GM12878 (cell line): ENCODE measurements around the gene CRYL1. TPM values are rescaled to one million over a fixed set of nuclear protein-coding genes. Genes with fewer than 3 reads are reported as not detected.

Source experiments
- ATAC-seq: fragments of 200-7000 bp; cut with Tn5 transposase; 3 replicates; pipeline ENCODE4 v1.9.1; 2020; ENCODE audit warnings: mild to moderate bottlenecking, moderate library complexity
- BruUV-seq: library from RNA; stranded (reverse); fragments of 400-500 nt; replicated peaks from 2 replicates; lab custom pipeline; 2021; lab: Mats Ljungman, UMichigan
- CTCF ChIA-PET: fragments of 300-600 bp; sonication (Branson Sonifier 250); formaldehyde crosslinking; extraction: SDS; loops from one replicate; lab custom pipeline; 2021; ENCODE audit warnings: inconsistent platforms; lab: Yijun Ruan, JAX
- POLR2A ChIA-PET: fragments of 350-600 bp; formaldehyde crosslinking; extraction: SDS; loops from one replicate; lab custom pipeline; 2021; ENCODE audit warnings: inconsistent platforms; lab: Charles Lee
- RAD21 ChIA-PET: fragments of 300-600 bp; sonication (Branson Sonifier 250); formaldehyde crosslinking; loops from one replicate; lab custom pipeline; 2023; ENCODE audit warnings: antibody characterized with exemption; ENCODE audit not compliant: unreplicated experiment; lab: Charles Lee
- SMC1A ChIA-PET: fragments of 300-600 bp; sonication (Branson Sonifier 250); formaldehyde crosslinking; loops from one replicate; lab custom pipeline; 2023; ENCODE audit not compliant: unreplicated experiment, uncharacterized antibody; lab: Charles Lee
- DNase-seq: peaks from one replicate; pipeline ENCODE4 v3.0.0-alpha.2; 2011; ENCODE audit warnings: low read depth, low spot score
- FAIRE-seq: peaks from 3 replicates; lab custom pipeline; 2011; peaks lifted over from hg19 to GRCh38; lab: Jason Lieb, UNC
- H2AFZ ChIP-seq: 2 replicates; pipeline ENCODE4 v1.6.0; 2011; ENCODE audit warnings: low read depth, low read length, control low read depth; ENCODE audit not compliant: control insufficient read depth
- H3K27ac ChIP-seq: 2 replicates; pipeline ENCODE4 v1.5.1; 2011; ENCODE audit warnings: control low read depth; ENCODE audit not compliant: control insufficient read depth, insufficient read depth
- H3K27me3 ChIP-seq, 2 experiments: replicated peaks in 1 of 2; 2 replicates each; pipeline versions ENCODE4 v1.6.0 to v1.6.1; 2011; ENCODE audit warnings: low read length in 1 of 2; ENCODE audit not compliant: control insufficient read depth in 2 of 2, insufficient read depth in 2 of 2
- H3K36me3 ChIP-seq, 2 experiments: 2 replicates each; pipeline ENCODE4 v1.5.1; 2011; ENCODE audit warnings: low read length in 1 of 2; ENCODE audit not compliant: control insufficient read depth in 2 of 2, insufficient read depth in 2 of 2
- H3K4me1 ChIP-seq: 2 replicates; pipeline ENCODE4 v1.6.1; 2011; ENCODE audit warnings: mild to moderate bottlenecking, low read length, moderate library complexity, mixed read lengths; ENCODE audit not compliant: control insufficient read depth, insufficient read depth
- H3K4me2 ChIP-seq: 2 replicates; pipeline ENCODE4 v1.6.0; 2011; ENCODE audit warnings: control low read depth; ENCODE audit not compliant: control insufficient read depth, insufficient read depth
- H3K4me3 ChIP-seq: fragments of 200-600 bp; sonication (generic); 2 replicates; pipeline ENCODE4 v1.5.1; 2016
- H3K79me2 ChIP-seq: 2 replicates; pipeline ENCODE4 v1.6.0; 2011; ENCODE audit warnings: low read length; ENCODE audit not compliant: control insufficient read depth, insufficient read depth
- H3K9ac ChIP-seq: 2 replicates; pipeline ENCODE4 v1.8.0; 2011; ENCODE audit warnings: low read length, control low read depth, mixed read lengths; ENCODE audit not compliant: control insufficient read depth, insufficient read depth
- H3K9me3 ChIP-seq: replicated peaks from 3 replicates; pipeline ENCODE4 v1.5.1; 2011; ENCODE audit warnings: mild to moderate bottlenecking, low read length; ENCODE audit not compliant: control insufficient read depth, insufficient read depth
- H4K20me1 ChIP-seq: 2 replicates; pipeline ENCODE4 v1.6.0; 2011; ENCODE audit not compliant: control insufficient read depth, insufficient read depth
- MYB ChIP-seq: fragments of 150-350 bp; IDR thresholded peaks from 2 replicates; pipeline ENCODE4 v1.6.1; 2014; ENCODE audit warnings: mild to moderate bottlenecking, low read depth, low read length, borderline replicate concordance
- PAX5 ChIP-seq: IDR thresholded peaks from 2 replicates; pipeline ENCODE4 v1.6.1; 2011; ENCODE audit warnings: low read depth, low read length, borderline replicate concordance
- RCOR1 ChIP-seq: conservative IDR thresholded peaks from 2 replicates; pipeline ENCODE4 v1.6.1; 2012; ENCODE audit warnings: low read depth, low read length, improper control_type of control experiment
- RUNX3 ChIP-seq: IDR thresholded peaks from 2 replicates; pipeline ENCODE4 v1.6.1; 2012; ENCODE audit warnings: low read length, inconsistent platforms
- SREBF1 ChIP-seq: IDR thresholded peaks from 2 replicates; pipeline ENCODE4 v1.6.1; 2012; ENCODE audit warnings: mild to moderate bottlenecking, low read length
- TCF3 ChIP-seq: IDR thresholded peaks from 2 replicates; pipeline ENCODE4 v1.6.1; 2012; ENCODE audit warnings: low read depth, mild to moderate bottlenecking, low read length, borderline replicate concordance; ENCODE audit not compliant: insufficient read depth
- WGBS: methylation state at CpG from one replicate; pipeline ENCODE4 v1.1.6; 2016; ENCODE audit warnings: low lambda C conversion rate; ENCODE audit not compliant: insufficient replicate concordance, insufficient coverage; ENCODE audit errors: missing lambda C conversion rate; 5-methylcytosine and 5-hydroxymethylcytosine counted together
- in situ Hi-C: fragments of 300-500 bp; cut with MboI; formaldehyde crosslinking; loops from 9 replicates; pipeline ENCODE4 v1.14.3; 2018; ENCODE audit warnings: mixed read lengths
- intact Hi-C: fragments of 100-400 bp; cut with micrococcal nuclease; formaldehyde crosslinking; loops from one replicate; pipeline ENCODE4 v1.14.2; 2022; ENCODE audit not compliant: unreplicated experiment
- polyA plus RNA-seq, 11 experiments: library from polyadenylated mRNA; depleted of rRNA in 4 of 11; unstranded in 6 of 11; stranded (reverse) in 5 of 11; fragments of >200 nt; fragmentation: Nextera tagmentation in 4 of 11; fragmentation: Illumina TruSeq in 1 of 11; extraction: Ambion mirVana in 4 of 11; extraction: Trizol in 1 of 11; gene quantifications; 1 replicate in 1 of 11; 2 replicates in 10 of 11; pipeline versions ENCODE4 v1.2.1 to v1.2.3, GENCODE V29; 2011 to 2016; ENCODE audit warnings: inconsistent platforms in 2 of 11, missing spikeins in 2 of 11, low read depth in 1 of 11
- total RNA-seq, 4 experiments: library from RNA; depleted of rRNA in 3 of 4; stranded (reverse); fragments of >200 nt in 3 of 4; fragmentation: Illumina TruSeq in 1 of 4; extraction: Trizol in 1 of 4; gene quantifications; 2 replicates each; pipeline versions ENCODE4 v1.2.1 to v1.2.3, GENCODE V29; 2013 to 2021
- TF ChIP-seq, protein P1 (sequence below): fragments of 450-650 bp; IDR thresholded peaks from 2 replicates; pipeline ENCODE4 v1.6.1; 2017; ENCODE audit warnings: mild to moderate bottlenecking
- TF ChIP-seq, protein P2 (sequence below): fragments of 450-650 bp; IDR thresholded peaks from 2 replicates; pipeline ENCODE4 v1.6.1; 2016; ENCODE audit warnings: mild to moderate bottlenecking

The CRYL1 gene
- total and polyA plus RNA-seq, 10 of the 15 experiments (the other 5 are each of a cell fraction or from before 2014, with no cell fraction given) = 5.5 to 36.7 (median 12.2) TPM

GRCh38 chr13:20416223-20416745, 109.4 kb downstream of the CRYL1 start:
- ChIA-PET CTCF (no interaction called here), POLR2A (no interaction called here), SMC1A (no interaction called here), RAD21 (no interaction called here)
- BruUV-seq = no TSS peak
- H3K27ac ChIP-seq = no peak overlapping the region
- 96% methylated on average over 11 of the region's 14 CpGs for WGBS
- no peaks in the 10 kb centered on the region for H4K20me1 ChIP-seq
- H3K4me3 ChIP-seq = no peak overlapping the region
- FAIRE-seq (no peak), ATAC-seq (no peak), DNase-seq (no peak)
- H3K9ac ChIP-seq = no peak overlapping the region
- H3K9me3 ChIP-seq = peaks cover 13% of the 10 kb centered on the region; the same call in 2 of the 3 replicates
- H3K4me2 ChIP-seq = no peak overlapping the region
- no peaks in the 10 kb centered on the region for H3K27me3 ChIP-seq
- intact Hi-C loops (no loop called here), in situ Hi-C loops (no loop called here)
- H3K79me2 ChIP-seq = no peaks in the 10 kb centered on the region
- peaks cover 29% of the 10 kb centered on the region for H3K4me1 ChIP-seq
- no peak for TF ChIP-seq MYB
- TF ChIP-seq PAX5 = no peak
- TF ChIP-seq, protein P1, sequence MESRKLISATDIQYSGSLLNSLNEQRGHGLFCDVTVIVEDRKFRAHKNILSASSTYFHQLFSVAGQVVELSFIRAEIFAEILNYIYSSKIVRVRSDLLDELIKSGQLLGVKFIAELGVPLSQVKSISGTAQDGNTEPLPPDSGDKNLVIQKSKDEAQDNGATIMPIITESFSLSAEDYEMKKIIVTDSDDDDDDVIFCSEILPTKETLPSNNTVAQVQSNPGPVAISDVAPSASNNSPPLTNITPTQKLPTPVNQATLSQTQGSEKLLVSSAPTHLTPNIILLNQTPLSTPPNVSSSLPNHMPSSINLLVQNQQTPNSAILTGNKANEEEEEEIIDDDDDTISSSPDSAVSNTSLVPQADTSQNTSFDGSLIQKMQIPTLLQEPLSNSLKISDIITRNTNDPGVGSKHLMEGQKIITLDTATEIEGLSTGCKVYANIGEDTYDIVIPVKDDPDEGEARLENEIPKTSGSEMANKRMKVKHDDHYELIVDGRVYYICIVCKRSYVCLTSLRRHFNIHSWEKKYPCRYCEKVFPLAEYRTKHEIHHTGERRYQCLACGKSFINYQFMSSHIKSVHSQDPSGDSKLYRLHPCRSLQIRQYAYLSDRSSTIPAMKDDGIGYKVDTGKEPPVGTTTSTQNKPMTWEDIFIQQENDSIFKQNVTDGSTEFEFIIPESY = no peak
- TF ChIP-seq, protein P2, sequence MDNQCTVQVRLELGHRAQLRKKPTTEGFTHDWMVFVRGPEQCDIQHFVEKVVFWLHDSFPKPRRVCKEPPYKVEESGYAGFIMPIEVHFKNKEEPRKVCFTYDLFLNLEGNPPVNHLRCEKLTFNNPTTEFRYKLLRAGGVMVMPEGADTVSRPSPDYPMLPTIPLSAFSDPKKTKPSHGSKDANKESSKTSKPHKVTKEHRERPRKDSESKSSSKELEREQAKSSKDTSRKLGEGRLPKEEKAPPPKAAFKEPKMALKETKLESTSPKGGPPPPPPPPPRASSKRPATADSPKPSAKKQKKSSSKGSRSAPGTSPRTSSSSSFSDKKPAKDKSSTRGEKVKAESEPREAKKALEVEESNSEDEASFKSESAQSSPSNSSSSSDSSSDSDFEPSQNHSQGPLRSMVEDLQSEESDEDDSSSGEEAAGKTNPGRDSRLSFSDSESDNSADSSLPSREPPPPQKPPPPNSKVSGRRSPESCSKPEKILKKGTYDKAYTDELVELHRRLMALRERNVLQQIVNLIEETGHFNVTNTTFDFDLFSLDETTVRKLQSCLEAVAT = no peak
- TF ChIP-seq RUNX3 = no peak
- TF ChIP-seq TCF3 = no peak
- TF ChIP-seq SREBF1 = no peak
- no peak for TF ChIP-seq RCOR1
- H2AFZ ChIP-seq = no peak overlapping the region
- no peaks in the 10 kb centered on the region for H3K36me3 ChIP-seq
